Fibroblast of lung (primary cell): Measurements from ENCODE around the gene FYN.

Experiments used
- EZH2 ChIP-seq: IDR thresholded peaks from 2 replicates; pipeline ENCODE4 v1.5.1; 2012; ENCODE audit warnings: low read length, control low read depth, mild to moderate bottlenecking; ENCODE audit errors: missing control alignments
- TF ChIP-seq, protein P1 (sequence below), 2 donors: IDR thresholded peaks in 1 of 2; conservative IDR thresholded peaks in 1 of 2; 1 replicate in 1 of 2; 2 replicates in 1 of 2; pipeline ENCODE4 v1.5.1; 2011 to 2012; ENCODE audit warnings: low read length in 2 of 2, control low read depth in 1 of 2, inconsistent platforms in 1 of 2, low read depth in 1 of 2, mild to moderate bottlenecking in 1 of 2

DNA sequence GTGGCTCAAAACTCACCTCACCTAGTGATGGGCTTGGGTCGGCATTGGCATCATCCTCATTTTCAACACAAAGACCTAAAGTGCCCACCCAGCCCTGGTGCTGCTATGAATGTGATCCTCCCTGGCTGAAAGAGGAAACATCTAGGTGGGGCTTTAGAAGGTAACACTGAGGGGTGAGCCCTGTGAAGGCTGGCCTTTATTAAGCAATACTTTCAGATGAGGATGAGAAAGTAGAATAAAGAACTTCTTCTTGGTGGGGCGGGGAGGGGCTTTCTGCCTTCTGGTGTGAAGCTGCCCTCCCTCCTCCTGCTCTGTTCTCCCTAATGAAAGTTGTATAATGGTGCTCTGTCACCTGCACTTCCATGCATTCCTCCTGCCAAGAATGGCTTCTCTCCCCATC is 134.6 kb downstream of the FYN start:
- TF ChIP-seq, protein P1, sequence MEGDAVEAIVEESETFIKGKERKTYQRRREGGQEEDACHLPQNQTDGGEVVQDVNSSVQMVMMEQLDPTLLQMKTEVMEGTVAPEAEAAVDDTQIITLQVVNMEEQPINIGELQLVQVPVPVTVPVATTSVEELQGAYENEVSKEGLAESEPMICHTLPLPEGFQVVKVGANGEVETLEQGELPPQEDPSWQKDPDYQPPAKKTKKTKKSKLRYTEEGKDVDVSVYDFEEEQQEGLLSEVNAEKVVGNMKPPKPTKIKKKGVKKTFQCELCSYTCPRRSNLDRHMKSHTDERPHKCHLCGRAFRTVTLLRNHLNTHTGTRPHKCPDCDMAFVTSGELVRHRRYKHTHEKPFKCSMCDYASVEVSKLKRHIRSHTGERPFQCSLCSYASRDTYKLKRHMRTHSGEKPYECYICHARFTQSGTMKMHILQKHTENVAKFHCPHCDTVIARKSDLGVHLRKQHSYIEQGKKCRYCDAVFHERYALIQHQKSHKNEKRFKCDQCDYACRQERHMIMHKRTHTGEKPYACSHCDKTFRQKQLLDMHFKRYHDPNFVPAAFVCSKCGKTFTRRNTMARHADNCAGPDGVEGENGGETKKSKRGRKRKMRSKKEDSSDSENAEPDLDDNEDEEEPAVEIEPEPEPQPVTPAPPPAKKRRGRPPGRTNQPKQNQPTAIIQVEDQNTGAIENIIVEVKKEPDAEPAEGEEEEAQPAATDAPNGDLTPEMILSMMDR (conservative IDR thresholded peaks at IDR 0.05 in 1 of 2, IDR thresholded peaks at IDR 0.05 in 1 of 2; ENCODE audit: low read depth in 1 of 2, low read length in 2 of 2), result no peak
- TF ChIP-seq EZH2, result no peak
